Right kidney (tissue), 1 donor: Measurements from ENCODE around the gene NECTIN1.

Experiments used
- DNase-seq: peaks from one replicate; pipeline ENCODE4 v3.0.0-alpha.2; 2016

NECTIN1 gene

DNA sequence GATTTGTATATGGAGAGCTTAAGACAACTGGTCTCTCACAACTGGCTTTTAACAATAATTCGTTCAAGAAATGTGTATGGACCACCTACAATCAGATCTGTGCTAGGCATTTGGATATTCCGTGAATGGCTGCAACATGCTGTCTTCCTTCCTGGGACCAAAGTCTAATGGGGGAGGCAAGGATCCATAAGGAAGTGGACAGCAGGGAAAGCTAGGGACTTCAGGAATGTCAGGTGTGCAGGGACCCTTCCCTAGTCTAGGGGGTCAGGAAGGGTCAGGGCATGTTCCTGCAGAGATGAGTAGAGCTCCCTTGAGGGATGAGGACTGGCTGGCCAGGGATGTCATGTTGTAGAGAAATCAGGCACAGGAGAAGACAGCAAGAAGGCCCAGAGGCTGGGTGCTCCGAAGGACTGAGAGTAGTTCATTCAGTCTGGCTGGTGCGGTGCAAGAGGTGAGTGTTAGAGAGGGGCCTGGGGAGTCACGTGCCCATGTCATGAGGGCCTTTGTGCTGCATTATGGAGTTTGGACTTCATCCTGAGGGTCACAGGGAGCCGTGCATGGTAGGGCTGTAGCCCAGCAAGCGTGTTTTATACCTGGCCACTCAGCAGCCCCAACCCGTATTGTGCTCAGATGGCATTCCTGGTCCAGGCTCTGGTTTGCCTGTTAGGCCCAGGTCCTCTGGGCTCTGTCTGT lies 8.5 kb upstream of the NECTIN1 start:
- DNase-seq: no peak

DNA sequence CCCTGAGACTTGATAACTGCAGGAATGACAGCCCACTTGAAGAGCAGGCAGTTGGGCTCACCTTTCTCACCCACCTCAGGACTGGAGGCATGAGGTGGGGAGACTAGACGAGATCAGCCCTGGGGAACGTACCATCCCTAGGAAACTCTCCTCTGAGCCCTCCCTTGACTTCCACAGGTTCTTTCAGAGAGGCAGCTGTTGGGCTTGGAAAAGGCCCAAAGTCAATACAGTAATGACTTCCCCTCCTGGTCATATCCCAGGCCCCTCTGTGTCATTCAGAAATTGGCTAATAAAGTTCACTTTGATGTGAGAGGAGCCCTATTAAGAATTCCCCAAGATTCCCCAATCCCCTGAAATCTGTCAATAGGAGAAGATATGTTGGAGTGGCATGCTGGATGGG lies 5.8 kb upstream of the NECTIN1 start:
- DNase-seq: peak; percentile 3

DNA sequence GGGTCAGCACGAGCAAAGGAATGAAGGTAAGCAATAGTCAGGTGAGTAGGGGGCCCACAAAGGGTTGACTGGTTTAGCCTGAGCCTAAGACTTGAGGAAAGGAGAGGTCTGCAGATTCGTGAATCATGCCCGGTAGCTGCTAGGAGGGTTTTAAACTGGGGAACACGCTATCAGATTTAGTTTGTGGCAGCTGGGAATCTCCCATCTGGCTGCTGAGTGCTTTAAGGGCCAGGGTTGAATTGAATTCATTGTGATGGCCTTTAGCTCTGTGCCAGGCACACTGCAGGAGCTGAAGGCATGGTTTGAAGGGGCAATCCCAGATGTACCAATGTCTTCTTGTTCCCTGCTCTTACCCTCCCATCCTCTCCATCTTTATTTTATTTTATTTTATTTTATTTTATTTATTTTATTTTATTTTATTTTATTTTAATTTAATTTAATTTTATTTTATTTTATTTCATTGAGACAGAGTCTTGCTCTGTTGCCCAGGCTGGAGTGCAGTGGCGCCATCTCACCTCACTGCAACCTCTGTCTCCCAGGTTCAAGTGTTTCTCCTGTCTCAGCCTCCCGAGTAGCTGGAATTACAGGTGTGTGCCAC lies 1.9 kb upstream of the NECTIN1 start:
- DNase-seq: no peak

DNA sequence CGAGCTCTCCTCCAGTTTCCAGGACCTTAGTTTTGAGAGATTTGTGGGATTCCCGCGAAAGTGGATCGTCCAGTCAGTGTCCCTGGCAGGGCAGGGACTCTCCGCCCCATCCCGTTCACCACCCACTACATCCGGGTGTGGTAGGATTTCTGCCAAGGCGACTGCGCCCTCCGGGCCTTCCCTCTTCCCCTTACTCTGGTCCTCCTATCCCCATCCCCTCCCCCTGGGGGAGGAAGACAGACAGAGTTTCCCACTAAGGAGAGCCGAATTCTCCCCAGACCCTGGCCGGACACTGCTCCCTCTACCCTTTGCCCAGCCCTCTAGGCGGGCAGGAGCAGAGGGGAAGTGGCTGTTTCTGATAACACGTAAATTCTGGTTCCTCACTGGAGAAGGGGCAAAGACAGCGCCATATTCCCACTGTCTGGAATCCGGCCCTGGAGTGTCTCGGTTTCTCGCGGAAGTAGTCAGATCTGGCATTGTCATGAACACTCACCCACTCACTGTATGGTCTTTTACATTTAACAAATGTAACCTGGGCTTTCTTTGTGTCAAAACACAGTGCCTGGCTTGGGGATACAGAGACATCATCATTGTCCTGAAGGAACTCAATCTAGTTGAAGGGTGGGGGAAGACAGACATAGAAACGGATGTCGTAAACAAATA lies 1.1 kb upstream of the NECTIN1 start:
- no peak for DNase-seq

DNA sequence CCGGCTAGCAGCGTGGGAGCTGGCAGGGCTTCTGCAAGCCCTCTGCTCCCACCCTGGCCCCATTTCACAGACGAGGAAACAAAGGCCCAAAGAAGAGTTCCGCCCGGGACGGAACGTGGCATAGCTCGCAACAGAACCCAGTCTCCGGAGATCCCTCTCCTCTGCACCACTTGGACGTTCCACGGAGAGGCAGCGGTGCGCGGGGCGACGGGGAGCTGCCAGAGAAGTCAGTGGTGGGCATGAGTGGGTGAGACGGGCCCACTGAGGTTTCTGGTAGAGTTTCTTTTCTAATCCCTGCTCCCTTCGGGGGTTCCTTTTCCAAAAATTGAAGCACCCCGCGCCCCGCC lies 554 bp upstream of the NECTIN1 start:
- DNase-seq: no peak

DNA sequence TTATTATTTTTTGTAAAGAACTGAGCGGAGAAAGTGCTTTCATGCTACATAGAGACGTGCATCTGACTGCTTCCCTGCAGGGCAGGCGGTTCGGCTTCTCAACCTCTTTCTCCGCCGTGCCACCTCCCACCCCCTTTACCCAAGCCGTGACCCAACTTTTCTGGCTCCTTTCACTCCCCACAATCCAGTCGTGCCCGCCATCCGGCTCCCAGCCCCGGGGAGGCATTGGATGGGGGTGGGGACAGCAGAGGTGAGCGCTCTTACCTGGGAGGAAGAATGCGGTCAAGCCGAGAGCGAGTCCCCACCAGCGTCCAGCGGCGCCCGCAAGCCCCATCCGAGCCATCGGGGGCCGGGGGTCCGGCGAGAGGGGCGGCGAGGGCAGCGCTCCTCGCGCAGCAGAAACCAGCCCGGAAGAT lies 781 bp downstream of the NECTIN1 start:
- DNase-seq: peak; percentile 67

DNA sequence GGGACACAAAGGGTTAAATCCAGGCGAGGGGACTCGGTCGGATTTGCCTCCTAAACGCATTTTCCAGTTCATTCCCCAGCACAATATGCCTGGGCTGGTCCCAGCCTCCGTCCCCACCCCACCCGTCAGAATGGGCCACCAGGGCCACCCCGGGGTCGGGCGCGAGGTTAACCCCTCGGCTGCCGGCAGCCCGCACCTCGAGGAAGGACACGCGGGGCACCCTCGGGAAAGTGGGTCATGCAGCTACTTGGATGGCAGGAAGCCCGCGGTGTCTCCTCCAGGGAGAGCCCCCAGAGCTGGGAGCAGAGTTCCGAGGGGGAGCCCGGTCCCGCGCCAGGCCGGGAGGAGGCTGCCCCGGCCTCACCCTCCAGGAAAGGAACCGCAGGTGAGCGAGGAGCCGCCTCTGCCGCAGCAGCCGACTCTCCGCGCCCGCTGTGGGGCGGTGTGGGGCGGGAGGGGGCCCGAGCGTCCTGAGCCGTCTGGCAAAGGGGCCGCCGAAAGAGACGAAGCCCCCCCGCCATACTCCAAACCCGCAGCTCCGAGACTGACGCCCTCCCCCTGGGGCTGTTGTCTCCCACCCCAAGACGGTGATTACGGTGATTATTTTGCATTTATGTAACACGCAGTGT lies 1.4 kb downstream of the NECTIN1 start:
- peak; percentile 72 for DNase-seq

DNA sequence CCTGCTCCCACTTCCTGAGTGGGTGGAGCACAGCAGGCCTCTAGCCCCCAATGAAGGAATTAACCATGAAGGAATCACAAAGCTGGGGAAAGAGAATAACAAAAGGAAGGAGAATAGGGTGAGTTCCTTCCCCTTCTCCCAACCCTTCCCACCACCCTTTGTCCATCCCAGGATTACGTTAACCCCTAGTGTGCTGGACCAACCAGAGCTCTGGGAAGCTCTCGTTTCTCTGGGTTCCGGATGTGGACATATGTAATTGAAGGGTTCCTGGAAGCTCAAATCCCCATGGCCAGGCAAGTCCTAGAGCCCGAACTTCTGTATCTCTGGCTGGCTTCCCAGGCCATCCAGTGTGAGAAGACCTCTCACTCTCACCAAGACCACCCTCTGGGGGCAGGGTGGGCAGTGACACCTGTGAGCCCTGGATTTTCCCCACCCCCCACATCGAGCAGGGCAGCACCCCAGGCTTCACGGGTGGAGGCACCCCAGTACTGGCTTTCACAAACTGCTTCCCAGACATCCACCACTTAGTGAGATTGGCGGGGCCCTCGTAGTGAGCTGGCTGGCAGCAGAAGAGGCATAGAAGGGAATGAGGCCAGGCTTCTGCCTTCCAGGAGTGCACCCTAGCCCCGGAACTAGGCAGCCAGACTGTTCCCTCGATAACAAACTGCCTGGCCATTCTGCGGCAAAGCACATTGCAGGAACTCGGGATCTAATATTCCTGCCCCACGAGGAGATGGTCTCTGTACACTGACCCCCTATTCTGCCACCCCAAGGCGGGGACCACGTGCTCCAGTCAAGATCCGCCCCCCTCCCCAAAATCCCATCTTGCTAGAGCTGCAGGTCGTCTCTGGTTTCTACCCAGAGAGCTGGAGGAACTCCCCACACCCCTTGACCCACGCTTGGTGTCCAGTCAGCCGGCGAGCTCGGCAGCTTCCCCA lies 2.1 kb downstream of the NECTIN1 start:
- DNase-seq: no peak

DNA sequence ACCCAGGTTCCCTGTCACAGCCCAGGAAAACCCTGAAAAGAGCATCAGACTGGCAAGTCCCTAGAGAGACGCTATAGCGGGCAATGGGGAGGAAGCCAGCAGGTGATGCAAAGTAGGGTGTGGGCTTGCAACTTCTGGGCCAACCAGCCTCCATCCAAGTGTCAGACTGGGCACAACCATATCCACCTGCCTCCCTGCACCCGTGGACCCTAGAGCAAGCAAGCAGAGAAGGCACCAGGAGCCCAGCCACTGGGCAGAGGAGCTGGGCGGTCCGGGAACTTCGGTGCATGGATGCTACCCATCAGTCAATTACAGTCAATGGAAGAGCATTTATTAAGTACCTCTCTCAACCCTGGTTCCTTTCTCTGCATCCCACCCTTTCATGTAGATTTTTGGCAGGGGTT lies 2.8 kb downstream of the NECTIN1 start:
- no peak for DNase-seq

DNA sequence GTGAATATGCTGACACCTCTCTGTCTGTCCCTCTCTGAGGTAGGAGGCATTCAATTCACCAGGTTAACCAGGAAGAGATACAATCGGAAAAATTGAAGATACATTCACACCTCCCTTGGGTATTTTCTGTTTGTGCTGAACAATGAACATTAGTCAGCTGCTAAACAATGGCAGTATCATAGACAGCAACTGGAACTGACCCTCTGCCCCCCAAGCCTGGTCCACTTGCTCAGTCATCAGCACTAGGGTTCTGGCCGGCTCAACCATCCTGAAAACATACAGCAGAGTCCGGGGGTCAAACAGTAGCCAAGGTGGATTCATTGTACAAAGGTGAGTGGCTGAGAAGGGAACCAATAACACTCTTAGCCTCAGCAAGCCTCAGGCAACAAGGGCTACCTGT lies 4.0 kb downstream of the NECTIN1 start:
- no peak for DNase-seq

DNA sequence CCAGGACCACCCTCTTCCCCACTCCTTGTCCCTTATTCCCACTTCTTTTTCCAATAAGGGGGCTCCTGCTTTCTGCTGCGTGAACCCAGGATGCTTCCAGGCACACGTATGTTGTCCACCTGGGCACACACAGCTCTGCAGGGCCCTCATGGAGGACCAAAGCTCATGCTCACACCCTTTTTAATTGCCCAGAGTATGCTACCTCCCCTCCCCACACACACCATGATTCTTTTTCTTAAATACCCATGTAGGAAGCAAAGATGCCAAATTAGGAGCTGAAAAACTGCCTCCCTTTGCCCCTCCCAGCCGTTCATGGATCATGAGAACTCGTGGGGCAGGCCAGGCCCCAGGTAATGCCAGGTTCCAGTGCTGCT lies 5.1 kb downstream of the NECTIN1 start:
- no peak for DNase-seq

DNA sequence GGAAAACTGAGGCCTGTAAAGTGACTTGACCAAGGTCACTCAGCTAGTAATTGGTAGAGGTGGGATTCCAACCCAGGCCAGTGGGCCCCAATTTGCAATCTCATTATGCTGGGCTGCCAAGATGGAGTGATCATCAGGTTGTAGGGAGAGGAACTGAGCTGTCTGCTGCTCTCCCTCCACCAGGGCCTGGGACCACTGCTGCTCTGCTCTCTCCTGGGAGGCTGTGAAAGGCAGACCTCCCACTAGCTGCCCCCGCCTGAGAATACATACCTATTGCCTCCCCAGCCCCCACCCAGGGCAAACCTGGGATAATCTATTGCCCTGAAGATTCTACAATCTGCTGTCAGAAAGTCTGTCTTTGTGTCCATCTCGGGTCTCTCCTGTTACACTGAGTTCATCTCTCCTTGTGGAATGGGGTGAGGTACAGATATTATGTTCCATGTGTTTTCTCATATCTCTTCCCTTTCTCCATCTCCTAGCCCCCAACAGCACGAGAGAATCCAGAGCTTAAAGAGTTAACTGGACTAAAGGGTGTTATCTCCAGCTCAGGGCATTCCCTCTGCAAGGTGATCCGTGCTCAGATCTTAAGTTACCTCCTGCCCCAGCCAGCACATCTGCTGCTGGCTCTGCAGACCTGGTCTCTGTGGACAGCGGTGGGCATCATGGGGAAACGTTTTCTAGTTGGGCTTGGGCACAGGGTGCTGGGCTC lies 5.6 kb downstream of the NECTIN1 start:
- no peak for DNase-seq

DNA sequence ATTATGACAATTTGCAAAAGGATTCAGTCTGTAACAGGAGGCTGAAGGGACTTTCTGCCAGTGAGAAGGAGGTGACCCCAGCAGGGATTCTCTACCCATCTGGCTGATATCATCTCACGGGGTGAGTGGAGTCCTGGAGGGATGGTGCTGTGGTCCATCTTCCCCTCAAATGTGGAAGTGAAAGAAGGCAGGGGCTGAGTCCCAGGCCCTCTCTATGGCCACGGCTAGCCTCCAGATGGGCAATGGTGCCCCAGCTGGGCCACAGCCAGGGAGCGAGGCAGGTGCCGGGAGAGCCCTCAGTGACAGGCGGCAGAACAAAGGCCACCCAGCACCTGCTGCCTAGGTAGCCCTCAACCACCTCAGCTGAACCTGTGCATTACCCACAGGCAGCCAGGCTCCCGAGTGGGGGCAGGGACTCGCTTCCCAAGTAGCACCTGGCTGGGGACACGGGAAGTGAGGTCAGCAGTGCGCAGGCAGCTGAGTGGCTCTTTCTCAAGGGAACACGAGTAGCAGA lies 6.7 kb downstream of the NECTIN1 start:
- DNase-seq: no peak

DNA sequence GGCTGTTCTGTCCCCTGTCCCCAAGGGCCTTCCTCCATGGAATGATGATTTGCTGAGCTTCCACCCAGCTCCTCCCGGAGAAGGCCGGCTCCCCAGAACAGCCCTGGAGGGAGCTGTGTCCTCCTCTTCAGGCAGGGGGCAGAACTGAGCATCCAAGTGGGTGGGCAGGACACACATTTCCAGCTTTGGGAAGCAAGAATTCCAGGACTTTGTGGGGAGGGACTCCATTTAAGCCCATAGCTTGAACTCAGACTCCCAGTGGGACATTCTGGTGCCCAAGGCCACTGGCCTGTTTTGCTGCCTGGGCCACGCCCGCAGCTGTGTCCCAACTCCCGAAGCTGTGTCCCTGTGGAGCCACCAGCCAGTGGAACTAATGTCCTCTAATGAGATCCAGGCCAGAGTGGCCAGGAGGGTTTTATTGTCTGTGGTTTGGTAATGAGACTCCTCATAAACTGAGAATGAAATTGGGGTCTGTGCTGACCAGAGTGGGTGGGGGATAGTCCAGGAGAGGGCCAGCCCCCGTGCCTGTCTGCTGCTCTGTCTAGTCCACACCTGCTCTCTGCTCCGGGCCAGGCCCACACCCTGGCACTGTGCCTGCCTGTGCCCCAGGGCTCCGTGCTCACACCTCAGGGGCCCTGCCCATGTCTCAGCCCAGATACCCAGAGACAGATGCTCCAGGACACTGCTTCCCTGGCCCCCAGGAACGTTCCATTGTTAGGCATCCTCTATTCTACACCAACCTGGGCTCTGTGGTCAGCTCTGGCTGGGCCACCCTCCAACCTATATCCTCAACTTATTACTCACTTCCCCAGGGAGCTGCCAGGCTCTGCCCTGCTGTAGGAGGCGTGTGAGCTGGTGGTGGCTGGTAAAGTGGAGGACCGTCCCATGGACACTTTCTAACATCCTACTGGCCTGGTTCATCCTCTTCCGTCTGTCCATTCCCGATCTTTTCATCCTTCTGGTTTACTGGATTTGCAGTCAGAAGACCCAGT lies 7.6 kb downstream of the NECTIN1 start:
- no peak for DNase-seq

DNA sequence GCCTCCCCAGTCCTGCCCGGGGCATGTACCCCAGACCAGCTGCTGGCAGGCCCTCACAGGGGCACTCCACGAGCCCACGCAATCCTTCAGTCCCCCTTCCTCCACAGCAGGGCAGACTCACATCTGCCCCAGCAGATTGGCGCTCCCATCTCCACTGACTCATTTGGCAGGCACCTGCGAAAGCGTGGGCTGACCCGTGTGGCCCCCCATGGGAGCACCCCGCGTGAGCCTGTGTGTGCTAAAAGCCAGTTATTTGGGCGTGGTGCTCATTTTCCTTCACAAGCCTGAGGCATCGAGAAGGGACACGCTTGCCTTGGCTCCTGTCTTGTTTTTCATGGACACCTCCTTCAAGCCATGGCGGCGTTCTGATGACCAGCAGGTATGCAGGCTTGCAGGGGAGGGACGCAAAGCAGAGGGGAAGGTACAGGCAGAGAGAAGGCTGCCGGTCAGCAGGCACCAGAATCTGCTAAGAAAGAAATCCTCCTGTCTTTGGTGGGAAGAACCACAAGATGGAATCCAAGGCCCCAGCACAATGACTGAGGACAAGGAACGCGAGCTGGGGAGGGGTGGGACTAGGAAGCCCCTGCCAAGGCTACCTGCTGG lies 8.6 kb downstream of the NECTIN1 start:
- no peak for DNase-seq

DNA sequence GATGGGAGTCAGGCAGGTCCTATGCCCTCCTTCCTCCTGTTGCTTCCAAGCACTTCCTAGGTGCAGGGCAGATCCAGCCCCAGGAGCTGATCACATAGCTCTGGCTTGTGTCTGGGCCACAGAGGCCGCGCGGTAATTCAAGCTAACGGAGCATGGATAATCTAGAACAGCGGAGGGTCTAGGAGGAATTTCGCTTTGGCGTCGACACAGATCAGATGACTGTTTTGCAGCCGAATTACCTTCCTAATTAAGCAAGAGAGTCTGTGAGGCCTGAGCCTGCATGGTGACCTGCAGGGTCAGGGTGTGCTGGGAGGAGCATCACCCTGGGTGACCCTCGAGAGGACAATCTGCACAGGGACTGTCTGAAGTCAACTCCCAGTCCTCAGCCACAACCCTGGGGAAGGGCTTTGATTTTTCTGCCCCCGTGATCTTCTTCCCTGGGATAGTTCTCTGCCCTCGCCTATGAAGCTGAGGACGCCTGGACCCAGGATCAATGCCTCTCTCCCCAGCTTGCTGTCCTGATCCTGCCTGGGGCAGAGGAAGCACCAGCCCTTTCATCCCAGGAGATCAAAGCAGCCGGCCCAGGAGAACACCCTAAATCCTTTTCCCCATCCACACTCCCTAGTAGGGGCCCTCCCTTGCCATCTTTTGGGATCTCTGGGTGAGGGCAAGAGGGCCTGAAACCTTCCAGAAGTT lies 11.0 kb downstream of the NECTIN1 start:
- DNase-seq: no peak

DNA sequence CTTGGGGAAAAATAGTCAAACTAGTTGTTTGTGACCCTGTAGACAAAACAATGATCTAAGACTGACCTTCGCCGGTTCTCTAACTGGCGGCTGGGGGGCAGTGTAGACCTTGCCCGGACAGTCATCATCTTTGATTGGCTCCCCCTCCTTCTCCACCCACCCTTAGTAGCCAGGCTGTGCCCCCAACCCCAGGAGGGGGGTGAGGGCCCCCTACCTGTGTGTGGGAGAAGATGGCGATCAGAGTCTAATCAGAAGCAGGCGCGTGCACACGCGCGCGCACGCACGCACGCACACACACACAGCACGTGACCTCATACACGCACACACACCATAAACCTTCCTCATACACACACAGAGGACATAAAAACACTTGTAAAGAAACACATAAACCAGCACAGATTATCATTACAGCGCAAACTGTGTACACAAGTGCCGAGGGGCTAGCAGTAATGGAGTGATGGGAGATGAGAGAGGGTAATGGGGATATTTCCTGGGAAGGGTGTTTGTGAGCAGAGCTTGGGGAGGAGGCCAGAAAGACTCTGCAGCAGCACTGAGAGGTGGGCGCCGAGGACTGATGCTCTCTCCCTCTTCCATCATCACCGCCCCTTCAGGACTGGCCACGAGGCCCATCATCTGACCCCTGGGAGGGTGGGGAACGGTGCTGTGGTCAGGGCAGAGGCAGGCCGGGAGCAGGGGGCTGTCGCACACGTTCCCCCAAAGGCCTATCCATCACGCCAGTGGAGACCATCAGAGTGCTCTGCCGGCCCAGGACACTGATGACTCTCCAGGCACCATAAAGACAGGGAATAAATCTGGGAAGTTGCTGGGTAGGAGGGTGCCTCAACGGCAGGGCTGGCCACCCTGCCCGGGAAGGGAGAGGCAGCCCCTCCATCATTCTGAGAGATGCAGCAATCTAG lies 12.2 kb downstream of the NECTIN1 start:
- DNase-seq: no peak

DNA sequence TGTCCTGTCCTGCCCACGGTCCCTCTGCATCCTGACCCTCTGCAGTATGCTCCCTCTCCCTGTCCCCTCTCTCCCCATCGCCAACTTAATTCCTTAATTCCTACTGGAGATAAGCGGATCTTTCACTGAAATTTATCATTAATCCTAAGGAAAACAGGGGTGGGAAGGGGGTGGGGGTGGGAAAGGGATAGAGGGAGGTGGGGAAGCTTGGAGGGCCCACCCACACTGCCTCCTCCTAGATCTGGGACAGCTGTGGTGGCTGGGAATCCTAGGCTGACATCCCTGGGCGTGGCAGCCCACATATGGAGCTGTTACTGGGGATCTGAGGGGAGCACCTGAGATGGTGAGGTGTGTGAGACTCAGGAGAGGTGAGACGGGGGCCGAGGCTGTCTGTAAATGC lies 14.4 kb downstream of the NECTIN1 start:
- DNase-seq: no peak
